Liver (tissue), 3 donors: ENCODE results near the gene GLI3.

Experiments used
- RAD21 ChIP-seq, 2 donors: IDR thresholded peaks; 2 replicates each; pipeline ENCODE4 v1.6.1; 2016; ENCODE audit warnings: antibody characterized with exemption in 2 of 2, mild to moderate bottlenecking in 2 of 2
- RXRA ChIP-seq, 2 donors: IDR thresholded peaks; 2 replicates each; pipeline ENCODE4 v1.6.1; 2017 to 2018; ENCODE audit warnings: antibody characterized with exemption in 2 of 2, mild to moderate bottlenecking in 1 of 2
- TF ChIP-seq, protein P1 (sequence below): fragments of 150-350 bp; IDR thresholded peaks from 2 replicates; pipeline ENCODE4 v1.5.1; 2017; ENCODE audit warnings: improper control_type of control experiment, low read depth, low read length; ENCODE audit not compliant: missing input control
- donor health status: healthy.
- donor health status: healthy.

DNA sequence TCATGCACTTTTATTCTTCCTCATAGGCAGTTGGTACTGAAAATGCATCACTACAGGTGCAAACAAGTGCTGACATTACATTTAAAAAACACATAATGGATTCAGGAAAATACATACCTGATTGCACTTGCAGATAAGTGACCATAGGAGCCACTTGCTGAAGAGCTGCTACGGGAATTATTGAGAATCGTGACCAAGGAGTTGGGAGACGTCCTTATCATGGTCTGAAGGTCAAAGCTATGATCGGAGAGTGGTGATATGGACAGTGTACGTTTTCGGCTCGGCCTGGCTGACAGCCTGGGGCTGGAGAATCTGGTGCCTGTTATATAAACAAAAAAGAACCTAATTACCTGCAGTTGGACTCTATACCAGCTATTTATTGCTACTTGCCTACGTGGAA is 197.1 kb downstream of the GLI3 start:
- TF ChIP-seq RXRA (IDR thresholded peaks at IDR 0.05) (no peak), RAD21 (IDR thresholded peaks at IDR 0.05) (no peak)
- TF ChIP-seq, protein P1, sequence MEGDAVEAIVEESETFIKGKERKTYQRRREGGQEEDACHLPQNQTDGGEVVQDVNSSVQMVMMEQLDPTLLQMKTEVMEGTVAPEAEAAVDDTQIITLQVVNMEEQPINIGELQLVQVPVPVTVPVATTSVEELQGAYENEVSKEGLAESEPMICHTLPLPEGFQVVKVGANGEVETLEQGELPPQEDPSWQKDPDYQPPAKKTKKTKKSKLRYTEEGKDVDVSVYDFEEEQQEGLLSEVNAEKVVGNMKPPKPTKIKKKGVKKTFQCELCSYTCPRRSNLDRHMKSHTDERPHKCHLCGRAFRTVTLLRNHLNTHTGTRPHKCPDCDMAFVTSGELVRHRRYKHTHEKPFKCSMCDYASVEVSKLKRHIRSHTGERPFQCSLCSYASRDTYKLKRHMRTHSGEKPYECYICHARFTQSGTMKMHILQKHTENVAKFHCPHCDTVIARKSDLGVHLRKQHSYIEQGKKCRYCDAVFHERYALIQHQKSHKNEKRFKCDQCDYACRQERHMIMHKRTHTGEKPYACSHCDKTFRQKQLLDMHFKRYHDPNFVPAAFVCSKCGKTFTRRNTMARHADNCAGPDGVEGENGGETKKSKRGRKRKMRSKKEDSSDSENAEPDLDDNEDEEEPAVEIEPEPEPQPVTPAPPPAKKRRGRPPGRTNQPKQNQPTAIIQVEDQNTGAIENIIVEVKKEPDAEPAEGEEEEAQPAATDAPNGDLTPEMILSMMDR, result no peak
